GM18858 (cell line): ENCODE data around the gene MTHFSD.
"Not testable (repeated sequence)": the region's sequence is repeated elsewhere in the genome, so short reads cannot be mapped to it uniquely, and the experiment has no call there.

Source experiments
- ATAC-seq: cut with Tn5 transposase; IDR thresholded peaks from one replicate; pipeline ENCODE4 v1.9.1; 2021; ENCODE audit not compliant: unreplicated experiment

Gene MTHFSD

GRCh38 chr16:86554917-86555703 is at the start of gene MTHFSD:
MTHFSD (minus strand) TSS chr16:86555235; CDS start chr16:86555184, 51 bp downstream.
- ATAC-seq: peak; percentile 70

- no peak for ATAC-seq
Measured at GRCh38 chr16:86604436-86605193, 49.6 kb upstream of the MTHFSD start.

DNA sequence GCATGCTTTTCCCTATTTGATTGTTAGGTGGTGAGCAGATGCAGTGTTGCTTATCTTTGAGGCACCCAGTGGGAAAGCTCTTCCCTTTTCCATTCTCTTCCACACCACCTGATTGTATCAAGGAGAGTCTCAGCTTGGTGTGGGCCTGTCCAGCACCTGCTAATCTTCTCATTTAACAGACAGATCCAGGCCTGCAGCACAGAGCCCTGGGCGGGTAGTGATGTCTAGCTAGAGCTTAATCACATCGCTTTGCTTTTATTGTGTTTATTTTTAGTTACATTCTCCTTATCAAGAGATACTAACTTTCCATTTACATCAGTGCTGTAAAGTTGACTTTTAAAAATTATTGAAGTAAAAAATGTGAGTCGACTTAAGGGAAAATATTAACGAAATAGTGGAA is 47.5 kb upstream of the MTHFSD start:
- ATAC-seq: no peak

GRCh38 chr16:86601356-86601755 is 46.3 kb upstream of the MTHFSD start:
- ATAC-seq: no peak

GRCh38 chr16:86598607-86599565 is 43.9 kb upstream of the MTHFSD start:
- no peak for ATAC-seq

GRCh38 chr16:86597880-86598606 is 43.0 kb upstream of the MTHFSD start:
- no peak for ATAC-seq

GRCh38 chr16:86597126-86597879 is 42.3 kb upstream of the MTHFSD start:
- no peak for ATAC-seq

GRCh38 chr16:86595983-86596605 is 41.1 kb upstream of the MTHFSD start:
- no peak for ATAC-seq

GRCh38 chr16:86594721-86595120 is 39.7 kb upstream of the MTHFSD start:
- no peak for ATAC-seq

GRCh38 chr16:86593913-86594620 is 39.0 kb upstream of the MTHFSD start:
- ATAC-seq: no peak

DNA sequence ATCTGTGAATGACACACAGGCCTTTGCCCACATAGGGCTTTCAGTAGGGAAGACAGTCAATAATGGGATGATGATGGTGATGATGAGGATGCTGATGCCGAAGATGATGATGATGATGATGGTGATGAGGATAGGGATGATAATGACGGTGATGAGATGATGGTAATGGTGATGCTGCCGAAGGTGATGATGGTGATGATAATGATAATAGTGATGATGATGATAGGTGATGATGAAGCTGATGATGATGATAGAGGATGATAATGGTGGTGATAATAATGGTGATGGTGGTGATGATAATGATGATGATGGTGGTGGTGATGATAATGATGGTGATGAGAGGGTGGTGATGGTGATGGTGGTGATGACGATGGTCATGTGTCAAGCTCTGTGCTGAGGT is 36.2 kb upstream of the MTHFSD start:
- ATAC-seq: no peak

DNA sequence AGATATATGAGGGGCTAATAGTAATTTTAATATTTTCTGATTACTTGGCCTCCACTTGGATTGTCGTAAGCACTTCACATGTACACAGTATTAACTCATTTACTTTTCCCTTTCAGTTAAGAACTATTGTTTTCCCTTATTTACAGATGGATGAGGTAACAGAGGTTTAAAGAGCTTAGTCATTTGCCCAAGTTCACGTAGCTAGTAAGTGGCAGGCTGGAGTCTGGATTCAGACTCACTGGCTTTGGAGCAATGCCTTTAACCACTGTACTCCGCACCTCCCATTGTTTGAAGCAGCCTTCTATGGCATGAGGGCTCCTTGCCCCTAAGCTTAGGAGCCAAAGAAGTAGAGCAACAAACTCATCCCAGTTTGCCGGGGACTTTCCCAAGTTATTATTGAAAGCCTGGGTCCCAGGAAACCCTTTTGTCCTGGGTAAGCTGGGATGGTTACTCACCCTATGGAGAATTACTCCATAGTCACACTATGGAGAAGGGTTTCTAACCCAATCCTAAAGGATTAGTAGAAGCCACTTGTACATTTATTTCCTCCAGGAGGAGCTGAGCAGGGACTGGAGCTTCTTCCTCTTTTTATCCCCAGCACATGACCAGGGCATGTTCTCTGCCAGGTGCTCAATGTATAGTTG is 35.6 kb upstream of the MTHFSD start:
- no peak for ATAC-seq

GRCh38 chr16:86587955-86588354 is 32.9 kb upstream of the MTHFSD start:
- ATAC-seq: not testable (repeated sequence)

GRCh38 chr16:86587487-86587886 is 32.5 kb upstream of the MTHFSD start:
- no peak for ATAC-seq

GRCh38 chr16:86585821-86586611 is 31.0 kb upstream of the MTHFSD start:
- no peak for ATAC-seq

DNA sequence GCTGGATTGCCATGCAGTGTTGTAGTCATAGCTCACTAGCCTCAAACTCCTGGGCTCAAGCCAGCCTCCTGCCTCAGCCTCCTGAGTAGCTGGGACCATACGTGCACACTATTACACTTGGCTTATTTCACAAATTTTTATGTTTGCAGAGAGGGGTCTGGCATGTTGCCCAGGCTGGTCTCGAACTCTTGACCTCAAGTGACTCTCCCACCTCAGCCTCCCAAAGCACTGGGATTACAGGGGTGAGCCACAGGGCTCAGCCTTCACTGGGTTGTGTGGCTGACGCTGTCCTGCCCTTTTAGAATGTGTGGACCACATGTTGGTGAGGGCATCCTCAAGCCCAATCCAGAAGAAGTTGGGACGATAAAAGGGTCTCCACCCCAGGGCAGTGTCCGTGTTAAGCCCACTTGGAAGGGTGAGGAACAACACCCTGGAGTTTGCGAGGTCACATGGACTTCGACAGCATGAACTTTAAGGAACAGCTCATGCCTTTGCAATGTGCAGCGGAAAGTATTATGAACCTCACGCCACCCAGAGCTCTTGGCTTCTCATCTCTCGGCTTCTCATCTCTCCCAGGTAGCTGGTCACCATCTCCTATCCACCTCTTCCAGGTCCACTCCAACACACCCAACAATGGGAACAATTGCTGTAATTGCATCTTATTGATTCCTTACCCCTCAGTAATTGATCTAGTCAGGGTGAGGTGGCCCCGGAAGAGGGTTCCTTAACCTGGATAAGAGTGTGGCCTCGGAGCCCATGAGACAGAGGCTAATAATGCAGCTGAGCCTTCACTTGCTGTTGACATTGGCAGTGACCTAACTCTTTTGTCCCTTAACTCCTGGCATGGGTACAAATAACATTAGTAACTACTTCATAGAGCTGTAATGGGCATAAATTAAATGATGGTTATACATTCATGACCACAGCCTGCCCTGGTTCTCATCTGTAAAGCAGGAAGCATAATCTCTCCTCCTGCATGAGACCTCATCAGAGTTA is 30.0 kb upstream of the MTHFSD start:
- ATAC-seq: no peak
